ENCODE measurements around the gene THOC1.
"Not testable (repeated sequence)": the region's sequence is repeated elsewhere in the genome, so short reads cannot be mapped to it uniquely, and the experiment has no call there.

THOC1 gene

DNA sequence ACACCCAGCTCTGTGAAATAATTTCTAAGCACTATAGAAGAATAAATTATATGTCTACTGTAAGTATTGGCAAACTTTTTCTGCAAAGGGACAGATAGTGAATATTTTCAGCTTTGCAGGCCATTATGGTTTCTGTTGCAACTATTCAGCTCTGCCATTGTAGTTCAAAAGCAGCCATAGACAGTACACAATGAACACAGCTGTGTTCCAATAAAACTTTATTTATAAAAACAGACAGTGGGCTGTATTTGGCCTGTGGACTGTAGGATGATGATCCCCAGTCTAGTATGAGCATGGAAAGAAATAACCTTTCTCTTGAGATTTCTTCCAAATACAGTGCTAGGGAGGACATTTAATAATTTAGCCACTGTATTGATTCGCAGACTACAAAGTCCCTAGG, 35.2 kb upstream of the THOC1 start:
- no peaks in the 10 kb centered on the region for H3K4me1 ChIP-seq (ENCODE audit: control insufficient read depth in 1 of 2, insufficient read depth in 2 of 2, low read length in 2 of 2)
- H3K9me3 ChIP-seq (ENCODE audit: control insufficient read depth in 1 of 2, low read length in 2 of 2): no peaks in the 10 kb centered on the region
- no peak overlapping the region for H3K9ac ChIP-seq (ENCODE audit: low read depth in 1 of 2, low read length in 2 of 2)

DNA sequence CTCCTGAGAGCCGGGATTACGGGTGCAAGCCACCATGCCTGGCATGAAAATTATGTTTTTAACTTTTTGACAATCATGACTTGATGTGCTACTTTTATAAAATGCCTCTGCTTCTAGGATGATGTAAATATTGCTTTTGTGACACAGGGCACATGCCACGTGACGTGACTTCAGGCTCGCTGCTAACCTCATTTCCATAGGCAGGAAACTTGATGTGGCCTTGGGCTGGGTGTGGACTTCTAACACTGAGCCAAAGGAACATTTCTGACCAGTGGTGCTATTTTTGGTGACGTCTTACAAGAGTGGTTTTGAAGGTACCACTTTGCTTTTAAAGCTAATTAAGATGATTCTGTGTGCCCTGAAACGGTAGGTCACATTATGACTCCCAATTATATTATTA, 34.2 kb upstream of the THOC1 start:
- no peaks in the 10 kb centered on the region for H3K4me1 ChIP-seq (ENCODE audit: control insufficient read depth in 1 of 2, insufficient read depth in 2 of 2, low read length in 2 of 2)
- H3K4me3 ChIP-seq (ENCODE audit: low read depth in 1 of 2, low read length in 2 of 2): no peak overlapping the region
- H3K36me3 ChIP-seq (ENCODE audit: control insufficient read depth in 1 of 2, insufficient read depth in 2 of 2, low read length in 2 of 2): no peaks in the 10 kb centered on the region
- H3K27ac ChIP-seq (ENCODE audit: low read depth, low read length): no peak overlapping the region
- no peaks in the 10 kb centered on the region for H3K9me3 ChIP-seq (ENCODE audit: control insufficient read depth in 1 of 2, low read length in 2 of 2)
- H3K9ac ChIP-seq (ENCODE audit: low read depth in 1 of 2, low read length in 2 of 2): no peak overlapping the region
- H3K27me3 ChIP-seq (ENCODE audit: control insufficient read depth in 1 of 2, insufficient read depth in 2 of 2, low read length in 2 of 2): no peaks in the 10 kb centered on the region

More for the DNA sequence above, 35.2 kb upstream of the THOC1 start:
- Histone ChIP-seq H3K36me3 (ENCODE audit: control insufficient read depth in 1 of 2, insufficient read depth in 2 of 2, low read length in 2 of 2) (no peaks in the 10 kb centered on the region), H3K4me3 (ENCODE audit: low read depth in 1 of 2, low read length in 2 of 2) (no peak overlapping the region), H3K27ac (ENCODE audit: low read depth, low read length) (no peak overlapping the region), H3K27me3 (ENCODE audit: control insufficient read depth in 1 of 2, insufficient read depth in 2 of 2, low read length in 2 of 2) (no peaks in the 10 kb centered on the region)

DNA sequence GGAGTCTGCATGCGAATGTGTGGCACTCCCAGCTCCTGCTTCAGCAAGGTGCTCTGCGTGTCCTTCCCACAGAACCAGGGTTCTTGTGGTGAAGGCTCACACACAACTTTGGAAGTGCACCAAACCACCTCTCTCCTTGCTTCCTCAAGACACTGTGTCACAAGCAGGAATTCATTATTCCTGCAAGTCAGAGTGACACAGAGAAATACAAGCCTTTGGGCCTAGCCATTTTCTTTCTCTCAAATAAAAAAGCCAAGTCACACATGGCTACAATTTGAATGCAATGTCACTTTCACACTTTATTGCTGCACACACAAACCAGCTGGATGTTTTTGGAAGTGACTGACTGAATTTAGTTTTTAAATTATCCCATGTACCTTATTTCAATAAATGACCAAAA, 30.1 kb upstream of the THOC1 start:
- H3K4me1 ChIP-seq (ENCODE audit: control insufficient read depth in 1 of 2, insufficient read depth in 2 of 2, low read length in 2 of 2): no peaks in the 10 kb centered on the region
- no peak overlapping the region for H3K4me3 ChIP-seq (ENCODE audit: low read depth in 1 of 2, low read length in 2 of 2)
- H3K36me3 ChIP-seq (ENCODE audit: control insufficient read depth in 1 of 2, insufficient read depth in 2 of 2, low read length in 2 of 2): no peaks in the 10 kb centered on the region
- H3K27ac ChIP-seq (ENCODE audit: low read depth, low read length): no peak overlapping the region
- no peaks in the 10 kb centered on the region for H3K9me3 ChIP-seq (ENCODE audit: control insufficient read depth in 1 of 2, low read length in 2 of 2)
- no peaks in the 10 kb centered on the region for H3K27me3 ChIP-seq (ENCODE audit: control insufficient read depth in 1 of 2, insufficient read depth in 2 of 2, low read length in 2 of 2)
- H3K9ac ChIP-seq (ENCODE audit: low read depth in 1 of 2, low read length in 2 of 2): no peak overlapping the region

DNA sequence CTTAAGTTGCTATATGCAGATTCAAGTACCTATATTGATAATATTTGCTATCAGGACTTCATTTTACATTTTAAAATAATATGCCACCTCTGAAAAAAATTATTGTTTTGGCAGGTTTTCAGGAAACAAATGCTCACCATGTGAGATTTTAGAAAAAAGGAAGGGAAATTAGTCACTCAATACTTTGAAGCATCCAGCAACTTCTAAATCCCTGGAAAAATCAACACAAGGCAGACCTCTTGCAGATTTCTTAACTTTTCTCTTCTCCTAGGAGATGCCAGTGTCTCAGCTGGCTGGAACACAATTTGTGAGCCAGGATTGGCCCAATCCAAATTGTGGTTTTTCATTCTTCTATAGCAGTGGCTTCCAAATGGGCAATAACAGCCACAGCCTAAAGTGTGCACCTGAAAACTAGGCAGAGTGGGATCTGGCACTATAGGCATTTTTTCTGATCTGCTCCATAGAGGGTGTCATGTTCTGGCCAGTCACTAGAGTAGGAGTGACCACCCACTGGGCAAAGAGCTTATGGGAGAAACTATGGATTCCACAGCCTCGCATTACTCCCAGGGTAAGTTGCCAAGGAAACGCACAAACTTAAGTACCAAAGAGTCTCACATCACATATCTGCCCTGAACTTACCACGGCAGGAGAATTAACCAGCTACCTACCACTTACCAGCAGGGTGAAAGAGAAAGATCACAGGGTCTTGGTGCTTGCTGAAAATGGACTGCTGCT, 28.1 kb upstream of the THOC1 start:
- Histone ChIP-seq H3K27ac (ENCODE audit: low read depth, low read length) (no peak overlapping the region), H3K9ac (ENCODE audit: low read depth in 1 of 2, low read length in 2 of 2) (no peak overlapping the region), H3K9me3 (ENCODE audit: control insufficient read depth in 1 of 2, low read length in 2 of 2) (no peaks in the 10 kb centered on the region), H3K4me3 (ENCODE audit: low read depth in 1 of 2, low read length in 2 of 2) (no peak overlapping the region), H3K4me1 (ENCODE audit: control insufficient read depth in 1 of 2, insufficient read depth in 2 of 2, low read length in 2 of 2) (no peaks in the 10 kb centered on the region), H3K36me3 (ENCODE audit: control insufficient read depth in 1 of 2, insufficient read depth in 2 of 2, low read length in 2 of 2) (no peaks in the 10 kb centered on the region), H3K27me3 (ENCODE audit: control insufficient read depth in 1 of 2, insufficient read depth in 2 of 2, low read length in 2 of 2) (no peaks in the 10 kb centered on the region)

DNA sequence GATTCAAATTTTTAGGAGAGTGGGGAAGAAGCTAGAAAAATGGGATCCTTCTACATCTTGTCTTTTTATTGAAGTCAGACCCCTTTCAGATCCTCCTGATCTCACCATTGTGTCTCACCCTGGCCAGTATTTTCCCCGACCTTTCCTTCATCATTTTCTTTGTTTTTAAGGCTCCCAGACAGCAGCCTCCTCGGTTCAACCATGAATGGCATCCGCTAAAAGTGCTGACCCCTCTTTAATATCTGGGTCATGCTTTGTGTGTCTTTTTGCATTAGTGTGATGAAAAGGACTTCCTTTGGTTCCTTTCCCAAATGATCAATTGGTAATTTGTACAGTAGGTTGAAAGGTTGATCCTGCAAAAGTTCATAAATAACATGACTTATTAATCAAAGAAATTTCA, 26.7 kb upstream of the THOC1 start:
- H3K27me3 ChIP-seq (ENCODE audit: control insufficient read depth in 1 of 2, insufficient read depth in 2 of 2, low read length in 2 of 2): no peaks in the 10 kb centered on the region
- no peaks in the 10 kb centered on the region for H3K9me3 ChIP-seq (ENCODE audit: control insufficient read depth in 1 of 2, low read length in 2 of 2)
- no peak overlapping the region for H3K9ac ChIP-seq (ENCODE audit: low read depth in 1 of 2, low read length in 2 of 2)
- H3K36me3 ChIP-seq (ENCODE audit: control insufficient read depth in 1 of 2, insufficient read depth in 2 of 2, low read length in 2 of 2): no peaks in the 10 kb centered on the region
- no peak overlapping the region for H3K27ac ChIP-seq (ENCODE audit: low read depth, low read length)
- H3K4me1 ChIP-seq (ENCODE audit: control insufficient read depth in 1 of 2, insufficient read depth in 2 of 2, low read length in 2 of 2): no peaks in the 10 kb centered on the region
- H3K4me3 ChIP-seq (ENCODE audit: low read depth in 1 of 2, low read length in 2 of 2): no peak overlapping the region

DNA sequence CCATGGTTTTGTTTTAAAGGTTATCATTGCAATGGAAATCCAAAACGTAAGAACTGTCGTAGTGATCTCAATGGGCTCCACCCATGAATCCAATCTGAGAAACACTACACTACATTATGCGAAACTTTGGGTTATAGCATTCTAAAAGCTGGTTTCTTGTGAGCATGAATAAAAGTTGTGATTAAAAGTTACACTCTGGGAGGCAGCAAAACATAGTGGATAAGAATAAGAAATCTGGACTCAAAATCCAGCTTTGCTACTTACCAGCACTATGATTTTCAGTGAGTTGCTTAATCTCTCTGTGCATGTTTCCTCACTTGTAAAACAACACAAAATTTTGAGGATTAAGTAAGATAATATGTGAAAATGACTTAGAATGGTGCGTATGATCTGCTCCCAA, 25.7 kb upstream of the THOC1 start:
- Histone ChIP-seq H3K4me1 (ENCODE audit: control insufficient read depth in 1 of 2, insufficient read depth in 2 of 2, low read length in 2 of 2) (no peaks in the 10 kb centered on the region), H3K36me3 (ENCODE audit: control insufficient read depth in 1 of 2, insufficient read depth in 2 of 2, low read length in 2 of 2) (no peaks in the 10 kb centered on the region), H3K9me3 (ENCODE audit: control insufficient read depth in 1 of 2, low read length in 2 of 2) (no peaks in the 10 kb centered on the region), H3K4me3 (ENCODE audit: low read depth in 1 of 2, low read length in 2 of 2) (no peak overlapping the region), H3K27ac (ENCODE audit: low read depth, low read length) (no peak overlapping the region), H3K9ac (ENCODE audit: low read depth in 1 of 2, low read length in 2 of 2) (no peak overlapping the region), H3K27me3 (ENCODE audit: control insufficient read depth in 1 of 2, insufficient read depth in 2 of 2, low read length in 2 of 2) (no peaks in the 10 kb centered on the region)

DNA sequence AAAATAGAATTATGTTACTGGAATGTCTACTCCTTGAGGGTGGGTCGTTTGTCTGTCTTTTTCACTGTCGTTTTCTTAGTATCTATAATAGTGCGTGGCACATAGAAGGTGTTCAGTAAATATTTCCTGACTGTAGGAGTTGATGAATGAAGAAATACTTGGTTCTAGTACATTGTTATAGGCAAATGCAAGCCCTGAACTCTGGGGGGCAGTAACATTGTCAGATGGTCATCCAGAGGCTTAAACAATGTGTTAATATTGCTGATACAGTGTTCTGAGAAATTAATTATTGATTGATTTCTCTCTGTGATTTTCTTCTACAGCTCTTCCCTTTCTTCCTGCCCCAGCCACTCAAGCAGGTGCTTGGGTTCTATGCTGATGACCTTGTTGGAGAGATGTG, 24.4 kb upstream of the THOC1 start:
- Histone ChIP-seq H3K27me3 (ENCODE audit: control insufficient read depth in 1 of 2, insufficient read depth in 2 of 2, low read length in 2 of 2) (no peaks in the 10 kb centered on the region), H3K36me3 (ENCODE audit: control insufficient read depth in 1 of 2, insufficient read depth in 2 of 2, low read length in 2 of 2) (no peaks in the 10 kb centered on the region), H3K9ac (ENCODE audit: low read depth in 1 of 2, low read length in 2 of 2) (no peak overlapping the region), H3K27ac (ENCODE audit: low read depth, low read length) (no peak overlapping the region), H3K4me3 (ENCODE audit: low read depth in 1 of 2, low read length in 2 of 2) (no peak overlapping the region), H3K9me3 (ENCODE audit: control insufficient read depth in 1 of 2, low read length in 2 of 2) (no peaks in the 10 kb centered on the region), H3K4me1 (ENCODE audit: control insufficient read depth in 1 of 2, insufficient read depth in 2 of 2, low read length in 2 of 2) (no peaks in the 10 kb centered on the region)

DNA sequence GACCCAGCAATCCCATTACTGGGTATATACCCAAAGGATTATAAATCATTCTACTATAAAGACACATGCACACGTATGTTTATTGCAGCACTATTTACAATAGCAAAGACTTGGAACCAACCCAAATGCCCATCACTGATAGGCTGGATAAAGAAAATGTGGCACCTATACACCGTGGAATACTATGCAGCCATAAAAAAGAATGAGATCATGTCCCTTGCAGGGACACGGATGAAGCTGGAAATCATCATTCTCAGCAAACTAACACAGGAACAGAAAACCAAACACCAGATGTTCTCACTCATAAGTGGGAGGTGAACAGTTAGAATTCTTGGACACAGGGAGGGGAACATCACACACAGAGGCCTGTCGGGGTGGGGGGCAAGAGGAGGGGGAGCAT, 22.1 kb upstream of the THOC1 start:
- not testable (repeated sequence) for H3K27ac ChIP-seq (ENCODE audit: low read depth, low read length); H3K4me3 ChIP-seq (ENCODE audit: low read depth in 1 of 2, low read length in 2 of 2); H3K4me1 ChIP-seq (ENCODE audit: control insufficient read depth in 1 of 2, insufficient read depth in 2 of 2, low read length in 2 of 2); H3K36me3 ChIP-seq (ENCODE audit: control insufficient read depth in 1 of 2, insufficient read depth in 2 of 2, low read length in 2 of 2); H3K27me3 ChIP-seq (ENCODE audit: control insufficient read depth in 1 of 2, insufficient read depth in 2 of 2, low read length in 2 of 2); H3K9me3 ChIP-seq (ENCODE audit: control insufficient read depth in 1 of 2, low read length in 2 of 2); H3K9ac ChIP-seq (ENCODE audit: low read depth in 1 of 2, low read length in 2 of 2)

DNA sequence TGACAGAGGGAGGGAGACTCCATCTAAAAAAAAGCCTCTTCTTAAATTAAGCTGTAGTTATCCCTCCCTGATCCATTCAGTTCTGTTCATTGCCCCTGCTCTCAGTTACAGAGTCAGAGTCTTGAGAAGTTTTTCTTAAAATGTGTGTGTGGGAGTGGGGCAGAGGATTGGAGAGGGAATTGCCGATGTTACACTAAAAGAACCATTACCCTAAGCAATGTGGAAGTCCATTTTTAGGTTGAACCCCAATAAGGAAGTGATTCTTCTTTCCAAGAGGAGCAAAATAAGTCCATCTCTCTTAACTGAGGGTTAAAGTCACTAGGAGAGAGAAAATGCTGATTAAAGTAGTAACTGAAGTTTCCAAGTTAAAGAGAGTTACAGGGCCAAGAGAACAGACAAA, 21.2 kb upstream of the THOC1 start:
- no peak overlapping the region for H3K9ac ChIP-seq (ENCODE audit: low read depth in 1 of 2, low read length in 2 of 2)
- H3K36me3 ChIP-seq (ENCODE audit: control insufficient read depth in 1 of 2, insufficient read depth in 2 of 2, low read length in 2 of 2): no peaks in the 10 kb centered on the region
- no peak overlapping the region for H3K4me3 ChIP-seq (ENCODE audit: low read depth in 1 of 2, low read length in 2 of 2)
- no peaks in the 10 kb centered on the region for H3K27me3 ChIP-seq (ENCODE audit: control insufficient read depth in 1 of 2, insufficient read depth in 2 of 2, low read length in 2 of 2)
- H3K4me1 ChIP-seq (ENCODE audit: control insufficient read depth in 1 of 2, insufficient read depth in 2 of 2, low read length in 2 of 2): no peaks in the 10 kb centered on the region
- no peak overlapping the region for H3K27ac ChIP-seq (ENCODE audit: low read depth, low read length)
- H3K9me3 ChIP-seq (ENCODE audit: control insufficient read depth in 1 of 2, low read length in 2 of 2): no peaks in the 10 kb centered on the region

DNA sequence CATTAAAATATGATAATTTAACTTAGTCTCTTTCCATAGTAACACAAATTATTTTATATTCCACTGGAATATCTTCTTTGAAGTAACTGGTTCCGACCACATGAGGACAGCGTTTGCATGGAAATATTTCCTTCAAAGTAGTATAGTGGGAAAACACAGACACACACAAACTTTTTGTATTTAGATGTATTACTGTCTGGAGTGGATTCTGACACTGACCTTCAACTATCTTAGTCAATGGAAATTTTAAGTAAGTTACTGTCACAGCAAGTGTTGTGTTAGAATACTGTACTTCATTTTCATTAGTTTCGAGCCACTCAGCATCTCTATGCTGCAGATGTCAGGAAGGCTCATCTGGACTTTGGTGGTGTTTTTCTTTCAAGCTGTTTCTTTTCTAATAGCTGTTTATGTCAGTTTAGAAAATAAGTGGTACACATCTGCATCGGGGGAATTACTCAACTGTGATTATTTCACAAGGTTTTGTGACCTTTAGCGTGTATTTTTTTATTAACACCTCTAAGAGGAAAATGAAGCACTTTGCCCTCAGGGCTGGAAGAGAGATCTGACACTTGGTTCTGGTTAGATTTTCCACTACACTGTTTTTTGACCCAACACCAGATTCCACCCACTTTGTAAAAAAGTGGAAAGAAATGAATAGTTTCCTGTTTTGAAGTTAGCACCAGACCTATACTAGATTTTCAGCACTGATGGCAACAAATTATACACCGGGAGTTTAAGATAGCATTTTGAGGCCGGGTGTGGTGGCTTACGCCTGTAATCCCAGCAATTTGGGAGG, 18.9 kb upstream of the THOC1 start:
- H3K9me3 ChIP-seq (ENCODE audit: control insufficient read depth in 1 of 2, low read length in 2 of 2): no peaks in the 10 kb centered on the region
- no peak overlapping the region for H3K9ac ChIP-seq (ENCODE audit: low read depth in 1 of 2, low read length in 2 of 2)
- H3K27ac ChIP-seq (ENCODE audit: low read depth, low read length): no peak overlapping the region
- no peak overlapping the region for H3K4me3 ChIP-seq (ENCODE audit: low read depth in 1 of 2, low read length in 2 of 2)
- no peaks in the 10 kb centered on the region for H3K36me3 ChIP-seq (ENCODE audit: control insufficient read depth in 1 of 2, insufficient read depth in 2 of 2, low read length in 2 of 2)
- H3K27me3 ChIP-seq (ENCODE audit: control insufficient read depth in 1 of 2, insufficient read depth in 2 of 2, low read length in 2 of 2): no peaks in the 10 kb centered on the region
- no peaks in the 10 kb centered on the region for H3K4me1 ChIP-seq (ENCODE audit: control insufficient read depth in 1 of 2, insufficient read depth in 2 of 2, low read length in 2 of 2)
